ENCODE data around the gene CAMTA2. TPM values are rescaled to one million over a fixed set of nuclear protein-coding genes. Genes with fewer than 3 reads are reported as not detected.

The CAMTA2 gene
- total RNA-seq, 1 experiment from 2014 or later = 126 TPM

- intact Hi-C loops (cut with micrococcal nuclease) = no loop called here
- no TSS peak for BruUV-seq (replicated peaks)
- TF ChIP-seq, protein P1, sequence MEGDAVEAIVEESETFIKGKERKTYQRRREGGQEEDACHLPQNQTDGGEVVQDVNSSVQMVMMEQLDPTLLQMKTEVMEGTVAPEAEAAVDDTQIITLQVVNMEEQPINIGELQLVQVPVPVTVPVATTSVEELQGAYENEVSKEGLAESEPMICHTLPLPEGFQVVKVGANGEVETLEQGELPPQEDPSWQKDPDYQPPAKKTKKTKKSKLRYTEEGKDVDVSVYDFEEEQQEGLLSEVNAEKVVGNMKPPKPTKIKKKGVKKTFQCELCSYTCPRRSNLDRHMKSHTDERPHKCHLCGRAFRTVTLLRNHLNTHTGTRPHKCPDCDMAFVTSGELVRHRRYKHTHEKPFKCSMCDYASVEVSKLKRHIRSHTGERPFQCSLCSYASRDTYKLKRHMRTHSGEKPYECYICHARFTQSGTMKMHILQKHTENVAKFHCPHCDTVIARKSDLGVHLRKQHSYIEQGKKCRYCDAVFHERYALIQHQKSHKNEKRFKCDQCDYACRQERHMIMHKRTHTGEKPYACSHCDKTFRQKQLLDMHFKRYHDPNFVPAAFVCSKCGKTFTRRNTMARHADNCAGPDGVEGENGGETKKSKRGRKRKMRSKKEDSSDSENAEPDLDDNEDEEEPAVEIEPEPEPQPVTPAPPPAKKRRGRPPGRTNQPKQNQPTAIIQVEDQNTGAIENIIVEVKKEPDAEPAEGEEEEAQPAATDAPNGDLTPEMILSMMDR (IDR thresholded peaks at IDR 0.05; ENCODE audit: unreplicated experiment) = no peak
- POLR2A ChIA-PET = interaction anchor here (0.6 to 21.5 kb wide), 3 partner anchors 23 to 145 kb away, joined by 3 to 639 read pairs (median 182); partner anchors contain the start of gene SPAG7
- H3K27ac Mint-ChIP-seq (ENCODE audit: low read depth, unreplicated experiment) = peak overlapping the region; percentile 90
- H3K4me1 Mint-ChIP-seq (ENCODE audit: insufficient read depth, unreplicated experiment) = peaks cover 59% of the 10 kb centered on the region
- H3K36me3 Mint-ChIP-seq (ENCODE audit: insufficient read depth, unreplicated experiment) = peaks cover 68% of the 10 kb centered on the region
- CTCF ChIA-PET = interaction anchor here (0.7 to 1.7 kb wide), 2 partner anchors 35 kb away, joined by 3 to 5 read pairs; no protein-coding TSS in a partner anchor
- H3K27me3 Mint-ChIP-seq (ENCODE audit: insufficient read depth, unreplicated experiment) = no peaks in the 10 kb centered on the region
- DNase-seq (ENCODE audit: unreplicated experiment) = no peak
- H3K9me3 Mint-ChIP-seq (ENCODE audit: unreplicated experiment) = no peaks in the 10 kb centered on the region
- H3K4me3 Mint-ChIP-seq (ENCODE audit: unreplicated experiment) = peak overlapping the region; percentile 74
Measured at GRCh38 chr17:4944554-4945175, 42.8 kb downstream of the CAMTA2 start.

GRCh38 chr17:4944163-4944553 lies 43.3 kb downstream of the CAMTA2 start:
- Mint-ChIP-seq H3K4me1 (ENCODE audit: insufficient read depth, unreplicated experiment) (peaks cover 59% of the 10 kb centered on the region), H3K27me3 (ENCODE audit: insufficient read depth, unreplicated experiment) (no peaks in the 10 kb centered on the region), H3K36me3 (ENCODE audit: insufficient read depth, unreplicated experiment) (peaks cover 68% of the 10 kb centered on the region), H3K9me3 (ENCODE audit: unreplicated experiment) (no peaks in the 10 kb centered on the region), H3K27ac (ENCODE audit: low read depth, unreplicated experiment) (peak overlapping the region; percentile 90), H3K4me3 (ENCODE audit: unreplicated experiment) (no peak overlapping the region)
- BruUV-seq (replicated peaks) = no TSS peak
- TF ChIP-seq, protein P1 (IDR thresholded peaks at IDR 0.05; ENCODE audit: unreplicated experiment) = no peak
- intact Hi-C loops (cut with micrococcal nuclease) = no loop called here
- ChIA-PET POLR2A (interaction anchor here (0.7 to 21.5 kb wide), 3 partner anchors 13 to 33 kb away, joined by 3 to 639 read pairs (median 182); partner anchors contain the start of gene SPAG7), CTCF (interaction anchor here (0.7 kb wide), 2 partner anchors 34 to 155 kb away, joined by 3 read pairs; partner anchors contain the start of gene GLTPD2)
- no peak for DNase-seq (ENCODE audit: unreplicated experiment)

GRCh38 chr17:4942760-4943508 lies 44.5 kb downstream of the CAMTA2 start:
- Mint-ChIP-seq H3K4me1 (ENCODE audit: insufficient read depth, unreplicated experiment) (peaks cover 64% of the 10 kb centered on the region), H3K9me3 (ENCODE audit: unreplicated experiment) (no peaks in the 10 kb centered on the region), H3K4me3 (ENCODE audit: unreplicated experiment) (peak overlapping the region; percentile 36), H3K36me3 (ENCODE audit: insufficient read depth, unreplicated experiment) (peaks cover 67% of the 10 kb centered on the region), H3K27ac (ENCODE audit: low read depth, unreplicated experiment) (peak overlapping the region; percentile 98), H3K27me3 (ENCODE audit: insufficient read depth, unreplicated experiment) (no peaks in the 10 kb centered on the region)
- BruUV-seq (replicated peaks) = no TSS peak
- no peak for DNase-seq (ENCODE audit: unreplicated experiment)
- ChIA-PET CTCF (interaction anchor here (0.7 kb wide), 1 partner anchor 26 kb away, joined by 3 read pairs; no protein-coding TSS in a partner anchor), POLR2A (interaction anchor here (0.8 to 21.5 kb wide), 3 partner anchors 25 to 474 kb away, joined by 3 to 639 read pairs (median 182); partner anchors contain the start of gene SPAG7)
- intact Hi-C loops (cut with micrococcal nuclease) = no loop called here
- TF ChIP-seq, protein P1 (IDR thresholded peaks at IDR 0.05; ENCODE audit: unreplicated experiment) = no peak

DNA sequence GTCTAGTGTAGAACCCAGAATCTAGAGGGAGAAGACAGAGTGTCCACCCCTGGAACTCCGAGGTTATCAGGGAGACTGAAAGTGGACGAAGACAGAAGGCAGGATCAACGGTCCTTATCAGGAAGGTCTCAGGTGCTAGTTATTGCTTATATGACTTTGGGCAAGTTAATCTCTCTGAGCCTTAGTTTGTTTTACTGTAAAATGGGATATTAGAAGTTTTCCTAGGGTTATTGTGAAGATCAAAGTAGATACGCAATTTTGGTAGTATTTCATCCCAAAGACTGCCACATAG lies 46.2 kb downstream of the CAMTA2 start:
- no TSS peak for BruUV-seq (replicated peaks)

More for the DNA sequence above, 46.2 kb downstream of the CAMTA2 start:
- no peak for DNase-seq (ENCODE audit: unreplicated experiment)
- no peaks in the 10 kb centered on the region for H3K27me3 Mint-ChIP-seq (ENCODE audit: insufficient read depth, unreplicated experiment)
- H3K36me3 Mint-ChIP-seq (ENCODE audit: insufficient read depth, unreplicated experiment) = peaks cover 69% of the 10 kb centered on the region
- H3K4me1 Mint-ChIP-seq (ENCODE audit: insufficient read depth, unreplicated experiment) = peaks cover 55% of the 10 kb centered on the region
- H3K4me3 Mint-ChIP-seq (ENCODE audit: unreplicated experiment) = peak overlapping the region; percentile 91
- TF ChIP-seq, protein P1 (IDR thresholded peaks at IDR 0.05; ENCODE audit: unreplicated experiment) = no peak
- ChIA-PET POLR2A (interaction anchor here (2.5 to 21.5 kb wide), 5 partner anchors 8 to 46 kb away, joined by 22 to 639 read pairs (median 77); partner anchors contain the start of genes CAMTA2, ENO3, PFN1 and SPAG7), CTCF (interaction anchor here (0.6 kb wide), 1 partner anchor 39 kb away, joined by 3 read pairs; no protein-coding TSS in a partner anchor)
- peak overlapping the region; percentile 98 for H3K27ac Mint-ChIP-seq (ENCODE audit: low read depth, unreplicated experiment)
- no peaks in the 10 kb centered on the region for H3K9me3 Mint-ChIP-seq (ENCODE audit: unreplicated experiment)
- intact Hi-C loops (cut with micrococcal nuclease) = loop anchor here (2.0 kb wide), 1 partner anchor 20 kb away; no protein-coding TSS in a partner anchor
